Activated CD8-positive, alpha-beta T cell treated with anti-CD3 and anti-CD28 coated beads for 36 hours (primary cell): ENCODE measurements around the gene CARS1. TPM values are rescaled to one million over a fixed set of nuclear protein-coding genes. Genes with fewer than 3 reads are reported as not detected.

Source experiments
- ATAC-seq: fragments of 200-7000 bp; cut with Tn5 transposase; one replicate; pipeline ENCODE4 v1.10.0; 2021; ENCODE audit warnings: mild to moderate bottlenecking, moderate library complexity
- CTCF ChIA-PET: fragments of 350-600 bp; sonication (Branson Sonifier 250); formaldehyde crosslinking; loops from one replicate; lab custom pipeline; 2021; ENCODE audit warnings: antibody characterized with exemption; lab: Charles Lee
- POLR2A ChIA-PET: fragments of 350-600 bp; sonication (Branson Sonifier 250); formaldehyde crosslinking; loops from one replicate; lab custom pipeline; 2021; ENCODE audit warnings: antibody characterized with exemption; lab: Charles Lee
- DNase-seq: peaks from one replicate; pipeline ENCODE4 v3.0.0-alpha.2; 2020
- H3K27ac Mint-ChIP-seq: one replicate; pipeline ENCODE4 v1.8.0; 2021; ENCODE audit warnings: mild to moderate bottlenecking, mixed read lengths
- H3K27me3 Mint-ChIP-seq: one replicate; pipeline ENCODE4 v1.8.0; 2021; ENCODE audit warnings: mixed read lengths
- H3K36me3 Mint-ChIP-seq: one replicate; pipeline ENCODE4 v1.8.0; 2021; ENCODE audit warnings: low read depth, mixed read lengths
- H3K4me1 Mint-ChIP-seq: one replicate; pipeline ENCODE4 v1.8.0; 2021; ENCODE audit warnings: low read depth, mixed read lengths
- H3K4me3 Mint-ChIP-seq: one replicate; pipeline ENCODE4 v1.8.0; 2021; ENCODE audit warnings: mild to moderate bottlenecking, moderate library complexity, mixed read lengths
- H3K9me3 Mint-ChIP-seq: one replicate; pipeline ENCODE4 v1.8.0; 2021; ENCODE audit warnings: mixed read lengths
- CTCF ChIP-seq: fragments of 200-600 bp; IDR thresholded peaks from one replicate; pipeline ENCODE4 v1.8.0; 2022; ENCODE audit warnings: antibody characterized with exemption, mild to moderate bottlenecking
- intact Hi-C: fragments of 100-400 bp; cut with micrococcal nuclease; formaldehyde crosslinking; loops from one replicate; pipeline ENCODE4 v1.10.0; 2022
- total RNA-seq, 2 experiments: library from RNA; stranded (reverse); gene quantifications; one replicate each; pipeline ENCODE4 v1.2.3, GENCODE V29; 2021

The CARS1 gene
- total RNA-seq, 2 experiments from 2014 or later = 82.7 to 88.2 TPM

GRCh38 chr11:3043315-3043871 is 13.8 kb downstream of the CARS1 start:
- H3K27me3 Mint-ChIP-seq = no peaks in the 10 kb centered on the region
- no peaks in the 10 kb centered on the region for H3K9me3 Mint-ChIP-seq
- DNase-seq (no peak), ATAC-seq (no peak)
- H3K36me3 Mint-ChIP-seq = peaks cover 31% of the 10 kb centered on the region
- H3K4me3 Mint-ChIP-seq = no peak overlapping the region
- intact Hi-C loops = no loop called here
- POLR2A ChIA-PET = interaction anchor here (3.2 kb wide), 1 partner anchor 13 kb away, joined by 9 read pairs; no protein-coding TSS in a partner anchor
- no peak for TF ChIP-seq CTCF
- no peak overlapping the region for H3K27ac Mint-ChIP-seq
- CTCF ChIA-PET = interaction anchor here (1.4 to 1.7 kb wide), 2 partner anchors 48 to 68 kb away, joined by 4 to 6 read pairs; no protein-coding TSS in a partner anchor
- H3K4me1 Mint-ChIP-seq = peaks cover 9% of the 10 kb centered on the region

- H3K27me3 Mint-ChIP-seq = no peaks in the 10 kb centered on the region
Observed at GRCh38 chr11:3042496-3043314, 14.5 kb downstream of the CARS1 start.

GRCh38 chr11:3041699-3042441 is 15.4 kb downstream of the CARS1 start:
- Mint-ChIP-seq H3K4me1 (peaks cover 21% of the 10 kb centered on the region), H3K9me3 (no peaks in the 10 kb centered on the region), H3K36me3 (peaks cover 42% of the 10 kb centered on the region), H3K27me3 (no peaks in the 10 kb centered on the region), H3K4me3 (no peak overlapping the region), H3K27ac (no peak overlapping the region)
- ATAC-seq = no peak
- ChIA-PET CTCF (no interaction called here), POLR2A (no interaction called here)
- intact Hi-C loops = no loop called here
- DNase-seq = no peak
- TF ChIP-seq CTCF = no peak

More at GRCh38 chr11:3042496-3043314, 14.5 kb downstream of the CARS1 start:
- CTCF ChIA-PET = interaction anchor here (1.7 kb wide), 1 partner anchor 49 kb away, joined by 6 read pairs; no protein-coding TSS in a partner anchor
- Mint-ChIP-seq H3K36me3 (peaks cover 35% of the 10 kb centered on the region), H3K4me1 (peaks cover 13% of the 10 kb centered on the region), H3K9me3 (no peaks in the 10 kb centered on the region), H3K27ac (no peak overlapping the region), H3K4me3 (no peak overlapping the region)
- DNase-seq (no peak), ATAC-seq (no peak)
- TF ChIP-seq CTCF = no peak
- POLR2A ChIA-PET = interaction anchor here (3.2 kb wide), 1 partner anchor 13 kb away, joined by 9 read pairs; no protein-coding TSS in a partner anchor
- intact Hi-C loops = no loop called here

GRCh38 chr11:3040881-3041280 is 16.3 kb downstream of the CARS1 start:
- CTCF ChIA-PET = no interaction called here
- H3K27me3 Mint-ChIP-seq = no peaks in the 10 kb centered on the region
- H3K4me1 Mint-ChIP-seq = peaks cover 24% of the 10 kb centered on the region
- no peaks in the 10 kb centered on the region for H3K9me3 Mint-ChIP-seq
- intact Hi-C loops = no loop called here
- POLR2A ChIA-PET = interaction anchor here (1.7 kb wide), 1 partner anchor 16 kb away, joined by 5 read pairs; the partner anchor contains the start of gene CARS1
- DNase-seq (no peak), ATAC-seq (no peak)
- no peak overlapping the region for H3K27ac Mint-ChIP-seq
- H3K4me3 Mint-ChIP-seq = no peak overlapping the region
- TF ChIP-seq CTCF = no peak
- H3K36me3 Mint-ChIP-seq = peaks cover 49% of the 10 kb centered on the region
